ENCODE measurements around the gene RBM22. TPM values are rescaled to one million over a fixed set of nuclear protein-coding genes. Genes with fewer than 3 reads are reported as not detected.

RBM22 gene
- polyA plus RNA-seq, 1 of the 3 experiments (the other 2 are of a cell fraction), result 30.7 TPM

GRCh38 chr5:150734579-150735384, 33.9 kb upstream of the RBM22 start:
- POLR2A ChIA-PET, result no interaction called here
- Histone ChIP-seq H3K4me3 (ENCODE audit: low read depth in 2 of 2, low read length in 1 of 2) (no peak overlapping the region), H3K9me3 (peaks cover 7% of the 10 kb centered on the region; the same call in 1 of the 2 replicates), H3K36me3 (replicated peaks in 1 of 2; ENCODE audit: control insufficient read depth in 1 of 2, insufficient read depth in 2 of 2, low read length in 1 of 2) (peaks cover 33 to 81% of the 10 kb centered on the region in 2 experiments), H3K4me2 (no peak overlapping the region), H3K9ac (no peak overlapping the region), H2AFZ (ENCODE audit: low read depth) (no peak overlapping the region), H3F3A (replicated peaks; ENCODE audit: insufficient read depth) (peaks cover 3% of the 10 kb centered on the region), H3K9me2 (no peaks in the 10 kb centered on the region), H3K4me1 (ENCODE audit: control insufficient read depth in 1 of 2, insufficient read depth in 2 of 2, low read depth in 1 of 2, low read length in 1 of 2) (no peaks in the 10 kb centered on the region), H3K27me3 (ENCODE audit: insufficient read depth) (no peaks in the 10 kb centered on the region), H3K27ac (ENCODE audit: low read depth in 2 of 2, low read length in 1 of 2) (no peak overlapping the region), H3K79me2 (ENCODE audit: insufficient read depth) (peaks cover 64% of the 10 kb centered on the region), H4K20me1 (ENCODE audit: insufficient read depth) (0 out of 2 replicates have a peak, but pooled peaks cover 8% of the 10 kb centered on the region)
- CTCF ChIA-PET, result interaction anchor here (0.9 to 1.5 kb wide), 4 partner anchors 19 to 112 kb away, joined by 3 read pairs; partner anchors contain the start of gene RBM22
- WGBS (ENCODE audit: low lambda C conversion rate), result 96% methylated on average over 7 of the region's 7 CpGs
- no peak for DNase-seq
- TF ChIP-seq SIN3A (IDR thresholded peaks at IDR 0.05; ENCODE audit: borderline replicate concordance, low read depth, low read length) (no peak), MAX (IDR thresholded peaks at IDR 0.05; ENCODE audit: low read depth) (no peak), YY1 (IDR thresholded peaks at IDR 0.05; ENCODE audit: low read depth) (no peak), FOXM1 (IDR thresholded peaks at IDR 0.05; ENCODE audit: low read depth) (no peak), POLR2AphosphoS5 (IDR thresholded peaks at IDR 0.05; ENCODE audit: low read depth, low read length) (no peak), EZH2phosphoT487 (IDR thresholded peaks at IDR 0.05; ENCODE audit: borderline replicate concordance, low read depth) (no peak), ELF1 (IDR thresholded peaks at IDR 0.05) (no peak), NFIC (IDR thresholded peaks at IDR 0.05; ENCODE audit: borderline replicate concordance) (no peak)

DNA sequence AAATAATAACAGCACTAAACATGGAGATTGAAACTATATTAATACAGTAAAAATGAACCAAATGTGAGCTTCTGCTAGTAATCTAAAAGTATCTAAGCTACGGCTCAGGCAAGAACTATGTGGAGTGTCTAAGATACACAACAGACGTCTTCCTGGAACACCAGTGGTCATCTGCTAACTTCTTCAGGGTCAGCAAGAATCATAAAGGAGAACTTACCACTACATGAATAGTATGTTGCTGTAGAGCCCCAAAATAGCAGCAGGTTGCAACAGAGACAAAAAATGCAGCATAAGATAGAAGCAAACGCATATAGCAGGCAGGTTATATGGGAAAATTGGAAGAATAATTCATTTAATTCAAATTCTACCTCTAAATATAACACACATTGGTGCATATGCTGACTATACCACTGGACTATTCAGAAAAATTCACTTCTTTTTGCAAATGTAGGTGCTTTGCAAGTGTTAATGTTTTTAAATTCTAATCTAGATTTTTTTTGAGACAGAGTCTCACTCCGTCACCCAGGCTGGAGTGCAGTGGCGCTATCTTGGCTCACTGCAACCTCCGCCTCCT, 30.9 kb upstream of the RBM22 start:
- POLR2A ChIA-PET, result no interaction called here
- H3F3A ChIP-seq (replicated peaks; ENCODE audit: insufficient read depth), result peaks cover 3% of the 10 kb centered on the region
- no peak overlapping the region for H3K27ac ChIP-seq (ENCODE audit: low read depth in 2 of 2, low read length in 1 of 2)
- no peak overlapping the region for H2AFZ ChIP-seq (ENCODE audit: low read depth)
- H3K4me3 ChIP-seq (ENCODE audit: low read depth in 2 of 2, low read length in 1 of 2), result no peak overlapping the region
- no peaks in the 10 kb centered on the region for H4K20me1 ChIP-seq (ENCODE audit: insufficient read depth)
- CTCF ChIA-PET, result interaction anchor here (1.0 to 3.2 kb wide), 3 partner anchors 9 to 70 kb away, joined by 4 to 10 read pairs (median 5); partner anchors contain the start of gene RBM22
- TF ChIP-seq MXI1 (IDR thresholded peaks at IDR 0.05; ENCODE audit: low read depth, low read length) (no peak), CTCF (IDR thresholded peaks at IDR 0.05) (no peak), NFIC (IDR thresholded peaks at IDR 0.05; ENCODE audit: borderline replicate concordance) (no peak)
- TF ChIP-seq, protein P1, sequence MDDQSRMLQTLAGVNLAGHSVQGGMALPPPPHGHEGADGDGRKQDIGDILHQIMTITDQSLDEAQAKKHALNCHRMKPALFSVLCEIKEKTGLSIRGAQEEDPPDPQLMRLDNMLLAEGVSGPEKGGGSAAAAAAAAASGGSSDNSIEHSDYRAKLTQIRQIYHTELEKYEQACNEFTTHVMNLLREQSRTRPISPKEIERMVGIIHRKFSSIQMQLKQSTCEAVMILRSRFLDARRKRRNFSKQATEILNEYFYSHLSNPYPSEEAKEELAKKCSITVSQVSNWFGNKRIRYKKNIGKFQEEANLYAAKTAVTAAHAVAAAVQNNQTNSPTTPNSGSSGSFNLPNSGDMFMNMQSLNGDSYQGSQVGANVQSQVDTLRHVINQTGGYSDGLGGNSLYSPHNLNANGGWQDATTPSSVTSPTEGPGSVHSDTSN (IDR thresholded peaks at IDR 0.05), result no peak
- H3K4me1 ChIP-seq (ENCODE audit: control insufficient read depth in 1 of 2, insufficient read depth in 2 of 2, low read depth in 1 of 2, low read length in 1 of 2), result no peaks in the 10 kb centered on the region
- H3K9ac ChIP-seq, result no peak overlapping the region
- H3K9me2 ChIP-seq, result no peaks in the 10 kb centered on the region
- H3K36me3 ChIP-seq (replicated peaks in 1 of 2; ENCODE audit: control insufficient read depth in 1 of 2, insufficient read depth in 2 of 2, low read length in 1 of 2), result peaks cover 50 to 82% of the 10 kb centered on the region in 2 experiments
- no peak overlapping the region for H3K4me2 ChIP-seq
- H3K9me3 ChIP-seq, result peaks cover 7% of the 10 kb centered on the region; the same call in 1 of the 2 replicates
- H3K79me2 ChIP-seq (ENCODE audit: insufficient read depth), result peaks cover 37% of the 10 kb centered on the region
- 94% methylated on average over 6 of the region's 6 CpGs for WGBS (ENCODE audit: low lambda C conversion rate)
- no peaks in the 10 kb centered on the region for H3K27me3 ChIP-seq (ENCODE audit: insufficient read depth)
- no peak for DNase-seq

Data from SK-N-SH (cell line).